ENCODE measurements around the gene PHACTR2.
A peak's percentile ranks its signal among the peaks of the same experiment; 100 is the strongest.
"Not testable (repeated sequence)": the region's sequence is repeated elsewhere in the genome, so short reads cannot be mapped to it uniquely, and the experiment has no call there.

Gene PHACTR2

GRCh38 chr6:143699430-143699825, 21.7 kb downstream of the PHACTR2 start:
- DNase-seq: no peak

- no peak for DNase-seq
These were observed 23.1 kb downstream of the PHACTR2 start for GRCh38 chr6:143700684-143701348.

- no peak for DNase-seq
These were observed 23.8 kb downstream of the PHACTR2 start for GRCh38 chr6:143701349-143702234.

GRCh38 chr6:143705569-143705968, 27.8 kb downstream of the PHACTR2 start:
- no peak for DNase-seq

- DNase-seq: no peak
These were observed 29.9 kb downstream of the PHACTR2 start for GRCh38 chr6:143707697-143708096.

GRCh38 chr6:143708889-143709288, 31.1 kb downstream of the PHACTR2 start:
- DNase-seq: no peak

GRCh38 chr6:143711714-143712113, 33.9 kb downstream of the PHACTR2 start:
- no peak for DNase-seq

- no peak for DNase-seq
These were observed 40.7 kb downstream of the PHACTR2 start for GRCh38 chr6:143718472-143718871.

GRCh38 chr6:143721642-143722041, 43.9 kb downstream of the PHACTR2 start:
- DNase-seq: no peak

- DNase-seq: no peak
These were observed 47.1 kb downstream of the PHACTR2 start for GRCh38 chr6:143724876-143725275.

GRCh38 chr6:143726015-143726647, 48.4 kb downstream of the PHACTR2 start:
- DNase-seq: no peak

GRCh38 chr6:143727035-143727434, 49.3 kb downstream of the PHACTR2 start:
- no peak for DNase-seq

GRCh38 chr6:143731789-143732188, 54.0 kb downstream of the PHACTR2 start:
- no peak for DNase-seq

GRCh38 chr6:143732536-143732935, 54.8 kb downstream of the PHACTR2 start:
- DNase-seq: no peak

- no peak for DNase-seq
These were observed 55.7 kb downstream of the PHACTR2 start for GRCh38 chr6:143733510-143733909.

GRCh38 chr6:143734641-143735063, 56.9 kb downstream of the PHACTR2 start:
- DNase-seq: no peak

GRCh38 chr6:143738072-143738690, 60.4 kb downstream of the PHACTR2 start:
- not testable (repeated sequence) for DNase-seq

- DNase-seq: no peak
These were observed 61.6 kb downstream of the PHACTR2 start for GRCh38 chr6:143739341-143739851.

GRCh38 chr6:143740213-143740612, 62.4 kb downstream of the PHACTR2 start:
- DNase-seq: no peak

- DNase-seq: peak; percentile 5
These were observed 63.7 kb downstream of the PHACTR2 start for GRCh38 chr6:143741480-143741879.

- no peak for DNase-seq
These were observed 64.5 kb downstream of the PHACTR2 start for GRCh38 chr6:143742070-143742954.

- no peak for DNase-seq
These were observed 65.1 kb downstream of the PHACTR2 start for GRCh38 chr6:143742955-143743255.

Measured in KG1 (cell line).